Peyer's patch (tissue), 4 donors: ENCODE results near the gene TECR. TPM values are rescaled to one million over a fixed set of nuclear protein-coding genes. Genes with fewer than 3 reads are reported as not detected.
"Not testable (repeated sequence)": the region's sequence is repeated elsewhere in the genome, so short reads cannot be mapped to it uniquely, and the experiment has no call there.

Experiments
- DNase-seq, 3 donors: peaks; one replicate each; pipeline ENCODE4 v3.0.0-alpha.2; 2017 to 2019
- H3K27ac ChIP-seq, 4 donors: fragments of 200-600 bp; sonication (generic); one replicate each; pipeline ENCODE4 v1.5.1; 2016 to 2019
- H3K27me3 ChIP-seq, 2 donors: fragments of 200-600 bp; sonication (generic); one replicate each; pipeline ENCODE4 v1.5.1; 2019
- H3K36me3 ChIP-seq, 3 donors: fragments of 200-600 bp; sonication (generic); one replicate each; pipeline ENCODE4 v1.5.1; 2016 to 2019
- H3K4me1 ChIP-seq, 4 donors: fragments of 200-600 bp; sonication (generic); one replicate each; pipeline ENCODE4 v1.5.1; 2016 to 2019
- H3K4me3 ChIP-seq, 4 donors: fragments of 200-600 bp; sonication (generic); 1 replicate in 3 of 4; 2 replicates in 1 of 4; pipeline ENCODE4 v1.5.1; 2016 to 2019; ENCODE audit warnings: mild to moderate bottlenecking in 1 of 4
- H3K9me3 ChIP-seq, 4 donors: fragments of 200-600 bp; sonication (generic); one replicate each; pipeline ENCODE4 v1.5.1; 2016 to 2019; ENCODE audit warnings: mild to moderate bottlenecking in 1 of 4
- CTCF ChIP-seq, 6 experiments: fragments of 450-650 bp in 4 of 6; fragments of 200-600 bp in 2 of 6; sonication (generic) in 1 of 6; IDR thresholded peaks; one replicate each; pipeline ENCODE4 v1.5.1; 2017 to 2019; ENCODE audit warnings: antibody characterized with exemption in 6 of 6, mild to moderate bottlenecking in 3 of 6, moderate library complexity in 1 of 6
- POLR2A ChIP-seq, 2 donors: fragments of 450-650 bp; IDR thresholded peaks; one replicate each; pipeline ENCODE4 v1.5.1; 2017; ENCODE audit warnings: antibody characterized with exemption in 2 of 2, mild to moderate bottlenecking in 2 of 2, moderate library complexity in 2 of 2
- total RNA-seq, 4 donors: library from RNA; depleted of rRNA; stranded (reverse); fragments of >200 nt; gene quantifications; one replicate each; pipeline ENCODE4 v1.1.0, GENCODE V29; 2016

The TECR gene
- total RNA-seq, 4 donors from 2014 or later, result 24.8 to 103 (median 78.7) TPM

GRCh38 chr19:14582894-14583340, 53.5 kb downstream of the TECR start, which contains the start of gene CLEC17A:
TSS of gene CLEC17A (plus strand) at chr19:14583084. CDS start at chr19:14583161, 77 bp downstream.
- TF ChIP-seq POLR2A (IDR thresholded peaks at IDR 0.05) (no peak), CTCF (IDR thresholded peaks at IDR 0.05) (no peak)
- peak within 1 kb of the TSS in 2 of 4 donors; percentile 37 to 43 for H3K4me3 ChIP-seq
- H3K27me3 ChIP-seq, result no peaks in the 10 kb centered on the region
- no peaks in the 10 kb centered on the region for H3K36me3 ChIP-seq
- H3K27ac ChIP-seq, result peak within 1 kb of the TSS in 1 of 4 donors; percentile 73
- H3K4me1 ChIP-seq, result no peaks in the 10 kb centered on the region
- no peaks in the 10 kb centered on the region for H3K9me3 ChIP-seq
- DNase-seq, result peak in 2 of 3 donors; percentile 87 to 88

GRCh38 chr19:14584372-14584771, 55.0 kb downstream of the TECR start:
- not testable (repeated sequence) for H3K27me3 ChIP-seq, DNase-seq, H3K36me3 ChIP-seq, H3K4me1 ChIP-seq, H3K9me3 ChIP-seq
- peak overlapping the region in 2 of 4 donors; percentile 37 to 43 for H3K4me3 ChIP-seq
- H3K27ac ChIP-seq, result peak overlapping the region in 1 of 4 donors; percentile 73

DNA sequence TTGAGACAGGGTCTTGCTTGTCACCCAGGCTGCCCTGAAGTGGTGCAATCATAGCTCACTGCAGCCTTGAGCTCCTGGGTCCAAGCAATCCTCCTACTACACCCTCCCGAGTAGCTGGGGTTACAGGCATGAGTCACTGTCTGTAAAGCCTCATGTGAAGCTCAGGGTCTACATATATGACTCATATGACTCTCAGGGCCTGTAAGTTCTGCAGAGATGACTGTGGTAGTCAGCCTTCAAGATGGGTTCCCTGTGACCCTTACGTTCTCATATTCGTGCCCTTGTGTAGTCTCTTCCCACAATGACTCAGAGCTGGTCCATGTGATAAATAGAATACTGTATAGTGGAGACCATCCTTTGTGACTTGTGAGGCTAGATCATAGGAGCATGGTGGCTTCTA, 55.8 kb downstream of the TECR start:
- H3K27ac ChIP-seq, H3K36me3 ChIP-seq, H3K4me3 ChIP-seq, H3K9me3 ChIP-seq, H3K27me3 ChIP-seq, DNase-seq, H3K4me1 ChIP-seq: not testable (repeated sequence)

DNA sequence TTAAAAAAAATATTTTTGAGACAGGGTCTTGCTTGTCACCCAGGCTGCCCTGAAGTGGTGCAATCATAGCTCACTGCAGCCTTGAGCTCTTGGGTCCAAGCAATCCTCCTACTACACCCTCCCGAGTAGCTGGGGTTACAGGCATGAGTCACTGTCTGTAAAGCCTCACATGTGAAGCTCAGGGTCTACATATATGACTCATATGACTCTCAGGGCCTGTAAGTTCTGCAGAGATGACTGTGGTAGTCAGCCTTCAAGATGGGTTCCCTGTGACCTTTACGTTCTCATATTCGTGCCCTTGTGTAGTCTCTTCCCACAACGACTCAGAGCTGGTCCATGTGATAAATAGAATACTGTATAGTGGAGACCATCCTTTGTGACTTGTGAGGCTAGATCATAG, 60.0 kb downstream of the TECR start:
- H3K4me3 ChIP-seq, H3K27me3 ChIP-seq, DNase-seq, H3K36me3 ChIP-seq, H3K27ac ChIP-seq, H3K4me1 ChIP-seq, H3K9me3 ChIP-seq: not testable (repeated sequence)

DNA sequence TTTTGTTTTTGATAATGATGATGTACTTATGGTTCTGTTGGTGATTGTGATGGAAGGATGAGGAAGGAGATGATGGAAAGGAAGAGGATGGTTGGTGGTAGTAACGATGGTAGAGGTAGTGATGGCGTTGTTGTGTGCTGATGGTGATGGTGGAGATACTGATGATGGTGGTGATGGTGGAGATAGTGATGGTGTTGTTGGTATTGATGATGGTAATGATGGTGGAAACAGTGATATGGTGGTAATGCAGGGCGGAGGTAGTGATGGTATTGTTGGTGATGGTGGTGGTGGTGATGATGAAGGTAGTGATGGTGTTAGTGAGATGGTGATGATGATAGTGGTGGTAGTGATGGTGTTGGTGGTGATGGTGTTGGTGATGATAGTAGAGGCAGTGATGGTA, 66.2 kb downstream of the TECR start:
- TF ChIP-seq CTCF (IDR thresholded peaks at IDR 0.05) (no peak), POLR2A (IDR thresholded peaks at IDR 0.05) (no peak)
- H3K4me3 ChIP-seq, result no peak overlapping the region

DNA sequence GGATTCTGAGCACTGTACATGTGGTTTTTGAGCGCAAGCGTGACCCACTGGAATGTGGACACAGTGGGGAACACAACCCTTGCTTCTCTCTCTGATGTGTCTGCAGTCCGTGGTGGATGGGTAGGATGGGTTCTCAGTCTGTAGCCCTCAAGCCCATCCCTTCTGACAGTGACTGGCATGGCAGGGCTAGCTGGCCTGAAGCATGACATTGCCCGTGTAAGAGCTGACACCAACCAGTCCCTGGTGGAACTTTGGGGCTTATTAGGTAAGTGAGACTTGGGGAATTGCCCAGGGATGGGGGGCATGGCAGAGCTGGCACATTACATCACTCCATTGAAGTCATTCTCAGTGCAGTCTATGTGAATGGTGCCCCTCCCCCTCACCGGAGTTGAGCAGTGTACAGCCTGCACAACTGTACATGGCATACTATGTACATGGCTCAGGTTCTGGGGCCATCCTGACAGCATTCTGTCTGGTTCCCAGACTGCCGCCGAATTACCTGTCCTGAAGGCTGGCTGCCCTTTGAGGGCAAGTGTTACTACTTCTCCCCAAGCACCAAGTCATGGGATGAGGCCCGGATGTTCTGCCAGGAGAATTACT, 70.3 kb downstream of the TECR start:
- Histone ChIP-seq H3K4me3 (no peak overlapping the region), H3K27me3 (no peaks in the 10 kb centered on the region)
- no peak for DNase-seq

More for the DNA sequence above, 66.2 kb downstream of the TECR start:
- Histone ChIP-seq H3K9me3 (no peaks in the 10 kb centered on the region), H3K27me3 (no peaks in the 10 kb centered on the region), H3K36me3 (no peaks in the 10 kb centered on the region), H3K4me1 (no peaks in the 10 kb centered on the region), H3K27ac (no peak overlapping the region)
- DNase-seq, result no peak

GRCh38 chr19:14603990-14604387, 74.6 kb downstream of the TECR start:
- Histone ChIP-seq H3K4me3 (no peak overlapping the region), H3K27me3 (no peaks in the 10 kb centered on the region), H3K36me3 (no peaks in the 10 kb centered on the region), H3K27ac (peak overlapping the region in 1 of 4 donors; percentile 69), H3K9me3 (no peaks in the 10 kb centered on the region), H3K4me1 (peaks cover 0 to 9% (median 0%) of the 10 kb centered on the region in 4 donors)
- DNase-seq, result peak in 2 of 3 donors; percentile 47 to 57
- TF ChIP-seq CTCF (IDR thresholded peaks at IDR 0.05), result no peak
- TF ChIP-seq POLR2A (IDR thresholded peaks at IDR 0.05), result no peak

More for the DNA sequence above, 70.3 kb downstream of the TECR start:
- H3K9me3 ChIP-seq, result no peaks in the 10 kb centered on the region
- no peaks in the 10 kb centered on the region for H3K36me3 ChIP-seq
- H3K27ac ChIP-seq, result no peak overlapping the region
- peaks cover 0 to 1% (median 0%) of the 10 kb centered on the region in 4 donors for H3K4me1 ChIP-seq
- TF ChIP-seq CTCF (IDR thresholded peaks at IDR 0.05), result no peak
- no peak for TF ChIP-seq POLR2A (IDR thresholded peaks at IDR 0.05)
